Panc1 (cell line): Measurements from ENCODE around the gene PSPC1.

Experiments used
- POLR2AphosphoS5 ChIP-seq: IDR thresholded peaks from 2 replicates; pipeline ENCODE4 v1.6.1; 2012; ENCODE audit warnings: mild to moderate bottlenecking, low read depth, low read length, moderate library complexity
- SIN3A ChIP-seq: IDR thresholded peaks from 2 replicates; pipeline ENCODE4 v1.6.1; 2012; ENCODE audit warnings: low read depth, mild to moderate bottlenecking, low read length, moderate library complexity, borderline replicate concordance; ENCODE audit not compliant: insufficient read depth
- TCF7L2 ChIP-seq: IDR thresholded peaks from 2 replicates; pipeline ENCODE4 v1.6.1; 2011; ENCODE audit warnings: mild to moderate bottlenecking, low read depth, low read length, inconsistent platforms
- TF ChIP-seq, protein P1 (sequence below): fragments of 450-650 bp; IDR thresholded peaks from 2 replicates; pipeline ENCODE4 v1.5.1; 2017; ENCODE audit warnings: mild to moderate bottlenecking
- TF ChIP-seq, protein P2 (sequence below), 2 experiments: IDR thresholded peaks; 2 replicates each; pipeline ENCODE4 v1.6.1; 2011 to 2012; ENCODE audit warnings: low read depth in 2 of 2, control low read depth in 1 of 2, low read length in 1 of 2, mild to moderate bottlenecking in 1 of 2, moderate library complexity in 1 of 2; ENCODE audit not compliant: insufficient read depth in 1 of 2

- TF ChIP-seq, protein P1, sequence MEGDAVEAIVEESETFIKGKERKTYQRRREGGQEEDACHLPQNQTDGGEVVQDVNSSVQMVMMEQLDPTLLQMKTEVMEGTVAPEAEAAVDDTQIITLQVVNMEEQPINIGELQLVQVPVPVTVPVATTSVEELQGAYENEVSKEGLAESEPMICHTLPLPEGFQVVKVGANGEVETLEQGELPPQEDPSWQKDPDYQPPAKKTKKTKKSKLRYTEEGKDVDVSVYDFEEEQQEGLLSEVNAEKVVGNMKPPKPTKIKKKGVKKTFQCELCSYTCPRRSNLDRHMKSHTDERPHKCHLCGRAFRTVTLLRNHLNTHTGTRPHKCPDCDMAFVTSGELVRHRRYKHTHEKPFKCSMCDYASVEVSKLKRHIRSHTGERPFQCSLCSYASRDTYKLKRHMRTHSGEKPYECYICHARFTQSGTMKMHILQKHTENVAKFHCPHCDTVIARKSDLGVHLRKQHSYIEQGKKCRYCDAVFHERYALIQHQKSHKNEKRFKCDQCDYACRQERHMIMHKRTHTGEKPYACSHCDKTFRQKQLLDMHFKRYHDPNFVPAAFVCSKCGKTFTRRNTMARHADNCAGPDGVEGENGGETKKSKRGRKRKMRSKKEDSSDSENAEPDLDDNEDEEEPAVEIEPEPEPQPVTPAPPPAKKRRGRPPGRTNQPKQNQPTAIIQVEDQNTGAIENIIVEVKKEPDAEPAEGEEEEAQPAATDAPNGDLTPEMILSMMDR, result no peak
- TF ChIP-seq POLR2AphosphoS5 (no peak), SIN3A (no peak), TCF7L2 (no peak)
- TF ChIP-seq, protein P2, sequence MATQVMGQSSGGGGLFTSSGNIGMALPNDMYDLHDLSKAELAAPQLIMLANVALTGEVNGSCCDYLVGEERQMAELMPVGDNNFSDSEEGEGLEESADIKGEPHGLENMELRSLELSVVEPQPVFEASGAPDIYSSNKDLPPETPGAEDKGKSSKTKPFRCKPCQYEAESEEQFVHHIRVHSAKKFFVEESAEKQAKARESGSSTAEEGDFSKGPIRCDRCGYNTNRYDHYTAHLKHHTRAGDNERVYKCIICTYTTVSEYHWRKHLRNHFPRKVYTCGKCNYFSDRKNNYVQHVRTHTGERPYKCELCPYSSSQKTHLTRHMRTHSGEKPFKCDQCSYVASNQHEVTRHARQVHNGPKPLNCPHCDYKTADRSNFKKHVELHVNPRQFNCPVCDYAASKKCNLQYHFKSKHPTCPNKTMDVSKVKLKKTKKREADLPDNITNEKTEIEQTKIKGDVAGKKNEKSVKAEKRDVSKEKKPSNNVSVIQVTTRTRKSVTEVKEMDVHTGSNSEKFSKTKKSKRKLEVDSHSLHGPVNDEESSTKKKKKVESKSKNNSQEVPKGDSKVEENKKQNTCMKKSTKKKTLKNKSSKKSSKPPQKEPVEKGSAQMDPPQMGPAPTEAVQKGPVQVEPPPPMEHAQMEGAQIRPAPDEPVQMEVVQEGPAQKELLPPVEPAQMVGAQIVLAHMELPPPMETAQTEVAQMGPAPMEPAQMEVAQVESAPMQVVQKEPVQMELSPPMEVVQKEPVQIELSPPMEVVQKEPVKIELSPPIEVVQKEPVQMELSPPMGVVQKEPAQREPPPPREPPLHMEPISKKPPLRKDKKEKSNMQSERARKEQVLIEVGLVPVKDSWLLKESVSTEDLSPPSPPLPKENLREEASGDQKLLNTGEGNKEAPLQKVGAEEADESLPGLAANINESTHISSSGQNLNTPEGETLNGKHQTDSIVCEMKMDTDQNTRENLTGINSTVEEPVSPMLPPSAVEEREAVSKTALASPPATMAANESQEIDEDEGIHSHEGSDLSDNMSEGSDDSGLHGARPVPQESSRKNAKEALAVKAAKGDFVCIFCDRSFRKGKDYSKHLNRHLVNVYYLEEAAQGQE (IDR thresholded peaks at IDR 0.05; ENCODE audit: insufficient read depth in 1 of 2, low read depth in 2 of 2, low read length in 1 of 2), result no peak
These were observed 69.4 kb downstream of the PSPC1 start for GRCh38 chr13:19713186-19713965.
